Osteocyte (in vitro differentiated cells): ENCODE results near the gene GRM4. TPM values are rescaled to one million over a fixed set of nuclear protein-coding genes. Genes with fewer than 3 reads are reported as not detected.

Experiments used
- DNase-seq: peaks from one replicate; pipeline ENCODE4 v3.0.0; 2021; ENCODE audit warnings: mixed read lengths; ENCODE audit not compliant: unreplicated experiment; ENCODE audit errors: extremely low spot score
- H3K27ac Mint-ChIP-seq: one replicate; pipeline ENCODE4 v1.8.0; 2021; ENCODE audit warnings: mild to moderate bottlenecking, mixed read lengths; ENCODE audit not compliant: unreplicated experiment
- H3K27me3 Mint-ChIP-seq: one replicate; pipeline ENCODE4 v1.8.0; 2021; ENCODE audit warnings: mixed read lengths; ENCODE audit not compliant: unreplicated experiment
- H3K36me3 Mint-ChIP-seq: one replicate; pipeline ENCODE4 v1.8.0; 2021; ENCODE audit warnings: mixed read lengths; ENCODE audit not compliant: unreplicated experiment
- H3K4me1 Mint-ChIP-seq: one replicate; pipeline ENCODE4 v1.8.0; 2021; ENCODE audit warnings: mixed read lengths; ENCODE audit not compliant: unreplicated experiment
- H3K4me3 Mint-ChIP-seq: one replicate; pipeline ENCODE4 v1.8.0; 2021; ENCODE audit warnings: mild to moderate bottlenecking, moderate library complexity, mixed read lengths; ENCODE audit not compliant: unreplicated experiment
- H3K9me3 Mint-ChIP-seq: one replicate; pipeline ENCODE4 v1.8.0; 2021; ENCODE audit warnings: mixed read lengths; ENCODE audit not compliant: unreplicated experiment
- total RNA-seq: library from RNA; stranded (reverse); gene quantifications from 2 replicates; pipeline ENCODE4 v1.2.1, GENCODE V29; 2021
- TF ChIP-seq, protein P1 (sequence below): fragments of 200-600 bp; sonication (generic); IDR thresholded peaks from 2 replicates; pipeline ENCODE4 v1.5.0; 2021; ENCODE audit warnings: antibody characterized with exemption, mild to moderate bottlenecking, moderate library complexity

The GRM4 gene
- total RNA-seq, 1 donor from 2014 or later, result 0.40 TPM

GRCh38 chr6:33985313-33985751, 160.6 kb downstream of the GRM4 start:
- TF ChIP-seq, protein P1, sequence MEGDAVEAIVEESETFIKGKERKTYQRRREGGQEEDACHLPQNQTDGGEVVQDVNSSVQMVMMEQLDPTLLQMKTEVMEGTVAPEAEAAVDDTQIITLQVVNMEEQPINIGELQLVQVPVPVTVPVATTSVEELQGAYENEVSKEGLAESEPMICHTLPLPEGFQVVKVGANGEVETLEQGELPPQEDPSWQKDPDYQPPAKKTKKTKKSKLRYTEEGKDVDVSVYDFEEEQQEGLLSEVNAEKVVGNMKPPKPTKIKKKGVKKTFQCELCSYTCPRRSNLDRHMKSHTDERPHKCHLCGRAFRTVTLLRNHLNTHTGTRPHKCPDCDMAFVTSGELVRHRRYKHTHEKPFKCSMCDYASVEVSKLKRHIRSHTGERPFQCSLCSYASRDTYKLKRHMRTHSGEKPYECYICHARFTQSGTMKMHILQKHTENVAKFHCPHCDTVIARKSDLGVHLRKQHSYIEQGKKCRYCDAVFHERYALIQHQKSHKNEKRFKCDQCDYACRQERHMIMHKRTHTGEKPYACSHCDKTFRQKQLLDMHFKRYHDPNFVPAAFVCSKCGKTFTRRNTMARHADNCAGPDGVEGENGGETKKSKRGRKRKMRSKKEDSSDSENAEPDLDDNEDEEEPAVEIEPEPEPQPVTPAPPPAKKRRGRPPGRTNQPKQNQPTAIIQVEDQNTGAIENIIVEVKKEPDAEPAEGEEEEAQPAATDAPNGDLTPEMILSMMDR, result no peak
- H3K36me3 Mint-ChIP-seq, result no peaks in the 10 kb centered on the region
- no peak overlapping the region for H3K27ac Mint-ChIP-seq
- H3K9me3 Mint-ChIP-seq, result peaks cover 6% of the 10 kb centered on the region
- H3K4me3 Mint-ChIP-seq, result no peak overlapping the region
- peaks cover 11% of the 10 kb centered on the region for H3K27me3 Mint-ChIP-seq
- H3K4me1 Mint-ChIP-seq, result peaks cover 4% of the 10 kb centered on the region
- DNase-seq, result peak; percentile 80

DNA sequence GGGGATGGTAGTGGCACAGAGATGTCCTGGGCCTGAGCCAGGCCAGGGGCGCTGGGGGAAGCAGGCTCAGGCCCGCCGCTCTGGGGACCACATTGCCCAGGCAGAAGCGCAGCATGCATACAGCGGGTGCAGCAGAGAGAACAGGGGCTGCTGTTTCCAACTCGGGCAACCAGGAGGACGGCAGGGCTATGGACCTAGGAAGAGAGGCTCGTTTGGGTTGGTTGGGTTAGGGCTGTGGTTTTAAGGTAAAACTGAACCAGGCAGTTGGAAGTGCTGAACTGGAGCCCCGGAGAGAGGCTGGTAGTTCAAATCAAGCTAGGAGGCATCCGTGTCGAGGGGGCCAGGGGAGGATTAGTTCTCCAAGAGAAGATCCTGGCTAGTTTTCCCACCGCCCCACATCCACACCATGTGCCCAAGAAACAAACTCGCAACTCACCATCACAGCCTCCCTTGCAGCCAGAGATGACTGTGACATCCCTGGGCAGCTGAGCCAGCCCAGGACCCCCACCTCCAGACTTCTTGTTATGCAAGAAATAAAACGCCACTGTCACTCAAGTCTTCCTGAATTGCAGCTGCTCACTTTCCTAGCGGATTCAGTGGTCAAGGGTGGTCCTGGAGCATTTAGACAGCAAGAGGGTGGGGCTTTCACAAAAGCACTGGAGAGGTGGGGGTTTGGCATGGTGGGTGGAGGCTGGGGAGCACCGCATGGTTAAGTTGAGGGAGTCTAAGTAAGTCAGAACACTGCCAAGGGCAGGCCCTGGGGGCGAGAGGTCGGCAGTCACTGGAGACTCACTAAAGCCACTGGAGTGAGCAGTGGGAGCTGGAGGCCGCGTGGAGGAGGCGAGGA, 161.2 kb downstream of the GRM4 start:
- H3K27ac Mint-ChIP-seq, result no peak overlapping the region
- peaks cover 11% of the 10 kb centered on the region for H3K27me3 Mint-ChIP-seq
- no peak overlapping the region for H3K4me3 Mint-ChIP-seq
- peak; percentile 44 for DNase-seq
- TF ChIP-seq, protein P1, result no peak
- H3K9me3 Mint-ChIP-seq, result peaks cover 6% of the 10 kb centered on the region
- H3K4me1 Mint-ChIP-seq, result peaks cover 4% of the 10 kb centered on the region
- H3K36me3 Mint-ChIP-seq, result no peaks in the 10 kb centered on the region

GRCh38 chr6:33983721-33984465, 162.0 kb downstream of the GRM4 start:
- peak; percentile 64 for DNase-seq
- peaks cover 6% of the 10 kb centered on the region for H3K9me3 Mint-ChIP-seq
- peaks cover 4% of the 10 kb centered on the region for H3K4me1 Mint-ChIP-seq
- peaks cover 9% of the 10 kb centered on the region for H3K27me3 Mint-ChIP-seq
- no peak overlapping the region for H3K4me3 Mint-ChIP-seq
- H3K36me3 Mint-ChIP-seq, result no peaks in the 10 kb centered on the region
- H3K27ac Mint-ChIP-seq, result no peak overlapping the region
- TF ChIP-seq, protein P1, result no peak

DNA sequence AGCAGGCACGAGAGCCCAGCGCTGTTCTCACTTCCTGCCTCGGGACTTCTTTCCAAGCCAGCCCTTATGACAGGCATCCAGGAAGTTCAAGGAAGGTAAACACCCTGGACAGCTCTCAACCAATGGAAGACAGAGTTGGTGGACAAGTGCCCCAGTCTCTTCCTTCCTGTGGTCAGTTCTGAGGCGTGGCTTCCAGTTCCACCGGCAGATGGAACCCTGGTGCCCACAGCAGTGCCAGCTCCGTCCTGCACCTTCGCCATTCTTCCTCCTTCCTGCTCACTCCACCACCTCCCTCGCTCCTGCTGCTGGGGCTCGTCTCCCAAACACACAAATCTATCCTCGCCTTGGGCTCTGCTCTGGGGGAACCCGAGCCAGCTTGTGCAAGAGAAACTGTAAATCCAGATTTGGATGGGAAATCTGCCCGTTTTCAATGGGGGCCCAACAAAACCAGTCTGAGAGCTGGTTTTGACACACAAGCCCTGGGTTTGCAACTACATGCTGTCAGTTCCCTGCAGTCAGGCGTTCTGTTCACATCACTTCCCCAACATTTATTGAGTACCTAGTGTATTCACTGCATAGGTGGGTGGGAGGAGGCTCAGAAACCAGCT, 162.7 kb downstream of the GRM4 start:
- H3K27me3 Mint-ChIP-seq, result peaks cover 7% of the 10 kb centered on the region
- peaks cover under 1% of the 10 kb centered on the region for H3K4me1 Mint-ChIP-seq
- H3K27ac Mint-ChIP-seq, result no peak overlapping the region
- no peak overlapping the region for H3K4me3 Mint-ChIP-seq
- peak; percentile 75 for DNase-seq
- H3K36me3 Mint-ChIP-seq, result no peaks in the 10 kb centered on the region
- TF ChIP-seq, protein P1, result no peak
- H3K9me3 Mint-ChIP-seq, result peaks cover 6% of the 10 kb centered on the region

- Mint-ChIP-seq H3K27me3 (peaks cover 17% of the 10 kb centered on the region), H3K27ac (no peak overlapping the region), H3K9me3 (peaks cover 5% of the 10 kb centered on the region), H3K36me3 (no peaks in the 10 kb centered on the region), H3K4me3 (no peak overlapping the region), H3K4me1 (no peaks in the 10 kb centered on the region)
- DNase-seq, result no peak
- TF ChIP-seq, protein P1, result no peak
Observed at GRCh38 chr6:33981861-33982260, 164.0 kb downstream of the GRM4 start.
